ENCODE measurements around the gene SCAPER. TPM values are rescaled to one million over a fixed set of nuclear protein-coding genes. Genes with fewer than 3 reads are reported as not detected.

The SCAPER gene
- total RNA-seq, 1 donor from 2014 or later, result 78.1 TPM

GRCh38 chr15:76647612-76648011 lies 257.5 kb downstream of the SCAPER start:
- Histone ChIP-seq H3K36me3 (peaks cover 8 to 10% of the 10 kb centered on the region in 2 donors), H3K4me3 (no peak overlapping the region), H3K27me3 (no peaks in the 10 kb centered on the region), H3K27ac (no peak overlapping the region), H3K9me3 (peaks cover 0 to 17% of the 10 kb centered on the region in 2 donors), H3K4me1 (no peaks in the 10 kb centered on the region)
- no peak for DNase-seq (ENCODE audit: low spot score in 2 of 2)
- intact Hi-C loops (cut with DNase I), result no loop called here
- no peak for TF ChIP-seq CTCF (IDR thresholded peaks at IDR 0.05)

GRCh38 chr15:76644646-76645045 lies 260.5 kb downstream of the SCAPER start:
- Histone ChIP-seq H3K9me3 (peaks cover 0 to 17% of the 10 kb centered on the region in 2 donors), H3K4me3 (no peak overlapping the region), H3K27ac (no peak overlapping the region), H3K27me3 (no peaks in the 10 kb centered on the region), H3K4me1 (no peaks in the 10 kb centered on the region), H3K36me3 (peaks cover 8 to 10% of the 10 kb centered on the region in 2 donors)
- intact Hi-C loops (cut with DNase I), result no loop called here
- DNase-seq (ENCODE audit: low spot score in 2 of 2), result no peak
- TF ChIP-seq CTCF (IDR thresholded peaks at IDR 0.05), result no peak

GRCh38 chr15:76642671-76643070 lies 262.5 kb downstream of the SCAPER start:
- H3K36me3 ChIP-seq, result peaks cover 0 to 5% of the 10 kb centered on the region in 2 donors
- intact Hi-C loops (cut with DNase I), result no loop called here
- no peak for DNase-seq (ENCODE audit: low spot score in 2 of 2)
- H3K9me3 ChIP-seq, result peaks cover 0 to 3% of the 10 kb centered on the region in 2 donors
- no peak overlapping the region for H3K4me3 ChIP-seq
- H3K27me3 ChIP-seq, result no peaks in the 10 kb centered on the region
- TF ChIP-seq CTCF (IDR thresholded peaks at IDR 0.05), result peak in 1 of 3 experiments; percentile 12
- H3K27ac ChIP-seq, result no peak overlapping the region
- no peaks in the 10 kb centered on the region for H3K4me1 ChIP-seq

- H3K4me3 ChIP-seq, result no peak overlapping the region
- peaks cover 0 to 6% of the 10 kb centered on the region in 2 donors for H3K4me1 ChIP-seq
- no peak for TF ChIP-seq CTCF (IDR thresholded peaks at IDR 0.05)
- no peaks in the 10 kb centered on the region for H3K36me3 ChIP-seq
- no peaks in the 10 kb centered on the region for H3K27me3 ChIP-seq
- intact Hi-C loops (cut with DNase I), result no loop called here
- DNase-seq (ENCODE audit: low spot score in 2 of 2), result no peak
- H3K9me3 ChIP-seq, result peaks cover 0 to 9% of the 10 kb centered on the region in 2 donors
- no peak overlapping the region for H3K27ac ChIP-seq
Observed at GRCh38 chr15:76637166-76637565, 268.0 kb downstream of the SCAPER start.

GRCh38 chr15:76636059-76636458 lies 269.1 kb downstream of the SCAPER start:
- intact Hi-C loops (cut with DNase I), result no loop called here
- no peak for DNase-seq (ENCODE audit: low spot score in 2 of 2)
- Histone ChIP-seq H3K27ac (no peak overlapping the region), H3K4me1 (peaks cover 0 to 6% of the 10 kb centered on the region in 2 donors), H3K9me3 (peaks cover 0 to 9% of the 10 kb centered on the region in 2 donors), H3K4me3 (no peak overlapping the region), H3K27me3 (no peaks in the 10 kb centered on the region), H3K36me3 (no peaks in the 10 kb centered on the region)
- no peak for TF ChIP-seq CTCF (IDR thresholded peaks at IDR 0.05)

- no peaks in the 10 kb centered on the region for H3K36me3 ChIP-seq
- no peaks in the 10 kb centered on the region for H3K4me1 ChIP-seq
- no peak for TF ChIP-seq CTCF (IDR thresholded peaks at IDR 0.05)
- no peak overlapping the region for H3K4me3 ChIP-seq
- no peaks in the 10 kb centered on the region for H3K27me3 ChIP-seq
- no peak overlapping the region for H3K27ac ChIP-seq
- no peak for DNase-seq (ENCODE audit: low spot score in 2 of 2)
- no peaks in the 10 kb centered on the region for H3K9me3 ChIP-seq
- intact Hi-C loops (cut with DNase I), result no loop called here
Observed at GRCh38 chr15:76626611-76627010, 278.5 kb downstream of the SCAPER start.
